K562 (cell line): ENCODE results near the gene HOXA11. TPM values are rescaled to one million over a fixed set of nuclear protein-coding genes. Genes with fewer than 3 reads are reported as not detected.
A peak's percentile ranks its signal among the peaks of the same experiment; 100 is the strongest.

Experiments used
- ATAC-seq: fragments of 200-7000 bp; cut with Tn5 transposase; 3 replicates; pipeline ENCODE4 v1.9.1; 2020; ENCODE audit warnings: moderate library complexity
- BruUV-seq: library from RNA; stranded (reverse); fragments of 400-500 nt; replicated peaks from 2 replicates; lab custom pipeline; 2021; lab: Mats Ljungman, UMichigan
- CTCF ChIA-PET: fragments of 300-600 bp; formaldehyde crosslinking; extraction: SDS; loops from one replicate; lab custom pipeline; 2021; ENCODE audit warnings: low intra/inter-chr PET ratio; lab: Yijun Ruan, JAX
- POLR2A ChIA-PET: fragments of 300-600, 350-650 bp; sonication (Branson Sonifier 250); formaldehyde crosslinking; extraction: SDS; loops from one replicate; lab custom pipeline; 2021; ENCODE audit warnings: antibody characterized with exemption, inconsistent platforms; lab: Yijun Ruan, JAX
- DNase-seq, 4 experiments: peaks; one replicate each; pipeline versions ENCODE4 v3.0.0 to v3.0.0-alpha.2; 2011 to 2018; ENCODE audit warnings: low spot score in 3 of 4, mixed read lengths in 3 of 4; ENCODE audit errors: extremely low read depth in 1 of 4
- FAIRE-seq: peaks from 2 replicates; lab custom pipeline; 2011; peaks lifted over from hg19 to GRCh38; lab: Jason Lieb, UNC
- H2AFZ ChIP-seq: 2 replicates; pipeline ENCODE4 v1.6.0; 2011; ENCODE audit warnings: low read depth, low read length, control low read depth, inconsistent platforms
- H3K27ac ChIP-seq: fragments of 200-600 bp; 3 replicates; pipeline ENCODE4 v1.8.0; 2011; ENCODE audit warnings: low read depth, mild to moderate bottlenecking, control low read depth, inconsistent platforms, low read length, moderate library complexity, mixed read lengths; ENCODE audit errors: extremely low read depth
- H3K27me3 ChIP-seq, 2 experiments: fragments of 300-600 bp in 1 of 2; 2 replicates in 1 of 2; 3 replicates in 1 of 2; pipeline versions ENCODE4 v1.6.0 to v1.8.0; 2011; ENCODE audit warnings: inconsistent platforms in 2 of 2, low read length in 2 of 2, mild to moderate bottlenecking in 1 of 2, mixed read lengths in 1 of 2, moderate library complexity in 1 of 2; ENCODE audit not compliant: control insufficient read depth in 2 of 2, insufficient read depth in 2 of 2
- H3K36me3 ChIP-seq: fragments of 300-600 bp; 3 replicates; pipeline ENCODE4 v1.8.0; 2011; ENCODE audit warnings: mild to moderate bottlenecking, low read length, inconsistent platforms; ENCODE audit not compliant: control insufficient read depth, insufficient read depth
- H3K4me1 ChIP-seq, 2 experiments: fragments of 200-600 bp in 1 of 2; replicated peaks in 1 of 2; 2 replicates in 1 of 2; 3 replicates in 1 of 2; pipeline versions ENCODE4 v1.5.1 to v1.8.0; 2011; ENCODE audit warnings: inconsistent platforms in 2 of 2, low read length in 2 of 2, mild to moderate bottlenecking in 1 of 2, mixed read lengths in 1 of 2, moderate library complexity in 1 of 2; ENCODE audit not compliant: control insufficient read depth in 2 of 2, insufficient read depth in 2 of 2
- H3K4me2 ChIP-seq: 2 replicates; pipeline ENCODE4 v1.6.1; 2011; ENCODE audit warnings: low read length, control low read depth, inconsistent platforms, mixed read lengths; ENCODE audit not compliant: insufficient read depth
- H3K4me3 ChIP-seq: fragments of 200-600 bp; sonication (generic), shearing (Covaris generic); 2 replicates; pipeline ENCODE4 v1.5.1; 2016; ENCODE audit warnings: control low read depth, inconsistent platforms
- H3K79me2 ChIP-seq: fragments of 200-600 bp; 3 replicates; pipeline ENCODE4 v1.8.0; 2011; ENCODE audit warnings: low read length, inconsistent platforms; ENCODE audit not compliant: control insufficient read depth, insufficient read depth
- H3K9ac ChIP-seq, 2 experiments: 2 replicates each; pipeline versions ENCODE4 v1.6.0 to v1.6.1; 2011; ENCODE audit warnings: low read depth in 2 of 2, low read length in 2 of 2, control low read depth in 1 of 2, inconsistent platforms in 1 of 2, mild to moderate bottlenecking in 1 of 2, mixed read lengths in 1 of 2; ENCODE audit not compliant: insufficient read depth in 1 of 2
- H3K9me1 ChIP-seq: one replicate; pipeline ENCODE4 v1.6.0; 2011; ENCODE audit warnings: inconsistent platforms, mild to moderate bottlenecking, low read length, moderate library complexity; ENCODE audit not compliant: control insufficient read depth, insufficient read depth
- H3K9me3 ChIP-seq: replicated peaks from 2 replicates; pipeline ENCODE4 v1.5.1; 2011; ENCODE audit warnings: low read depth, low read length, inconsistent platforms; ENCODE audit not compliant: control insufficient read depth, insufficient read depth
- H4K20me1 ChIP-seq: replicated peaks from 2 replicates; pipeline ENCODE4 v1.6.1; 2011; ENCODE audit warnings: low read length, inconsistent platforms, mixed read lengths; ENCODE audit not compliant: control insufficient read depth, insufficient read depth
- ARID2 ChIP-seq: fragments of 450-650 bp; IDR thresholded peaks from 2 replicates; pipeline ENCODE4 v1.6.1; 2017; ENCODE audit warnings: antibody characterized with exemption, mild to moderate bottlenecking
- CC2D1A ChIP-seq: fragments of 450-650 bp; IDR thresholded peaks from 2 replicates; pipeline ENCODE4 v1.6.1; 2017; ENCODE audit warnings: mild to moderate bottlenecking
- CTCF ChIP-seq, 3 experiments: IDR thresholded peaks in 2 of 3; conservative IDR thresholded peaks in 1 of 3; 2 replicates each; pipeline ENCODE4 v1.5.1; 2011 to 2012; ENCODE audit warnings: low read length in 3 of 3, mild to moderate bottlenecking in 3 of 3, control low read depth in 2 of 3, improper control_type of control experiment in 1 of 3, inconsistent platforms in 1 of 3, low read depth in 1 of 3, mixed read lengths in 1 of 3, moderate library complexity in 1 of 3; ENCODE audit not compliant: insufficient read depth in 2 of 3
- DDX20 ChIP-seq: fragments of 450-650 bp; IDR thresholded peaks from 2 replicates; pipeline ENCODE4 v1.6.1; 2016; ENCODE audit warnings: missing genetic modification characterization, low read depth, mild to moderate bottlenecking, missing compliant biosample characterization, moderate library complexity
- DEAF1 ChIP-seq: fragments of 450-650 bp; formaldehyde crosslinking; IDR thresholded peaks from 2 replicates; pipeline ENCODE4 v1.4.0; 2020; ENCODE audit warnings: mild to moderate bottlenecking, moderate library complexity
- E2F1 ChIP-seq: sonication (generic); formaldehyde crosslinking; IDR thresholded peaks from 2 replicates; pipeline ENCODE4 v1.8.1; 2023; ENCODE audit warnings: mild to moderate bottlenecking, missing genetic modification reagents, moderate library complexity
- RB1 ChIP-seq: fragments of 450-650 bp; IDR thresholded peaks from 2 replicates; pipeline ENCODE4 v1.6.1; 2017; ENCODE audit warnings: low read depth, mild to moderate bottlenecking
- ZNF354B ChIP-seq: fragments of 250-450 bp; sonication (Bioruptor Pico); IDR thresholded peaks from 2 replicates; pipeline ENCODE4 v1.4.0; 2020
- ZNF384 ChIP-seq: IDR thresholded peaks from 2 replicates; pipeline ENCODE4 v1.6.1; 2012; ENCODE audit warnings: low read depth, low read length, improper control_type of control experiment
- WGBS: fragments of 100-300 bp; shearing (Covaris generic); methylation state at CpG from one replicate; pipeline ENCODE4 v1.1.6; 2016; ENCODE audit warnings: low coverage, mixed read lengths; ENCODE audit not compliant: insufficient coverage; ENCODE audit errors: missing lambda C conversion rate; 5-methylcytosine and 5-hydroxymethylcytosine counted together
- in situ Hi-C: fragments of 300-500 bp; cut with MboI; formaldehyde crosslinking; loops from 4 replicates; pipeline ENCODE4 v1.15.0; 2018; ENCODE audit warnings: inconsistent platforms, mixed read lengths
- intact Hi-C: fragments of 100-400 bp; cut with micrococcal nuclease; formaldehyde crosslinking; loops from 2 replicates; pipeline ENCODE4 v1.14.2; 2022
- polyA plus RNA-seq, 8 experiments: library from polyadenylated mRNA; depleted of rRNA in 4 of 8; stranded (reverse) in 5 of 8; unstranded in 3 of 8; fragments of >200 nt; fragmentation: Nextera tagmentation in 2 of 8; fragmentation: Illumina TruSeq in 1 of 8; extraction: Ambion mirVana in 2 of 8; extraction: Trizol in 1 of 8; gene quantifications; 2 replicates each; pipeline versions ENCODE4 v1.2.1 to v1.2.3, GENCODE V29; 2011 to 2014; ENCODE audit warnings: inconsistent platforms in 1 of 8, missing spikeins in 1 of 8
- total RNA-seq, 7 experiments: library from RNA; depleted of rRNA in 6 of 7; stranded (reverse); fragments of >200 nt in 6 of 7; fragmentation: Illumina TruSeq in 2 of 7; extraction: Trizol in 2 of 7; gene quantifications; 2 replicates each; pipeline versions ENCODE4 v1.2.1 to v1.2.3, GENCODE V29; 2011 to 2021; ENCODE audit warnings: low replicate concordance in 1 of 7
- TF ChIP-seq, protein P1 (sequence below), 3 experiments: fragments of 200-800 bp in 1 of 3; sonication (Bioruptor generic) in 1 of 3; sonication (generic) in 1 of 3; formaldehyde crosslinking in 1 of 3; IDR thresholded peaks; 2 replicates each; pipeline versions ENCODE4 v1.6.1 to v1.8.0; 2016 to 2022; ENCODE audit warnings: mild to moderate bottlenecking in 2 of 3, missing compliant biosample characterization in 2 of 3, missing genetic modification characterization in 2 of 3, missing genetic modification reagents in 1 of 3
- TF ChIP-seq, protein P2 (sequence below), 2 experiments: IDR thresholded peaks in 1 of 2; conservative IDR thresholded peaks in 1 of 2; 2 replicates each; pipeline ENCODE4 v1.6.1; 2016; ENCODE audit warnings: low read depth in 2 of 2, mild to moderate bottlenecking in 1 of 2, missing compliant biosample characterization in 1 of 2, missing genetic modification characterization in 1 of 2, moderate library complexity in 1 of 2

The HOXA11 gene
- total and polyA plus RNA-seq, 9 of the 15 experiments (the other 6 are each of a cell fraction or from before 2014, with no cell fraction given) = not detected

DNA sequence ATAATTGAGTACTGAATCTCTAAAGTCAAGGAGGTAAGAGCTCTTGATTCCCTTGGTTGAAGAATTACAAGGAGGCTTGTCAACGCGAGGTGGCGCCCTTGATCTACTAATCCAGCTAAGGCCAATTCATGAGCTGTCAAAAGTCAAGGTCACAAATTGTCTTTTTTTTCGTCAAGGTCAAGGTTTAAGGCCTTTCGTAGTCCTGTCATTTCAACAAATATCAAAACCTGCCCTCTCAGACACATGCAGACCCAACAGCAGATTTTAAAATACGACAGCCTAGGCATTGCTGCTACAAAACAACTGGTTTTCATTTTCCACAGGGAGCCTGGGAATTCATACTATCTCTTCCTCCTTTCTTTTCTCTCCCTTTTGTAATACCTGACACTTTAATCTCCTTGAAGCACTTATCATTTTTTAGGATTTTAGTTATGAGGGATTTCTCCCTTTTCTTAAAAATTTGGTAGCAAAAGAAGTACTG, 11.3 kb upstream of the HOXA11 start:
- Histone ChIP-seq H3K4me1 (peaks cover 0 to 20% of the 10 kb centered on the region in 2 experiments; a peak in 1 of 5 replicates), H2AFZ (no peak overlapping the region), H3K79me2 (no peaks in the 10 kb centered on the region), H3K4me2 (no peak overlapping the region), H3K27me3 (peaks cover 23 to 49% of the 10 kb centered on the region in 2 experiments), H3K9me1 (no peaks in the 10 kb centered on the region), H4K20me1 (no peaks in the 10 kb centered on the region), H3K9me3 (no peaks in the 10 kb centered on the region), H3K9ac (no peak overlapping the region), H3K27ac (no peak overlapping the region), H3K4me3 (no peak overlapping the region), H3K36me3 (no peaks in the 10 kb centered on the region)
- FAIRE-seq = peak; percentile 97
- WGBS = under 1% methylated on average over 6 of the region's 6 CpGs
- ATAC-seq = peak; percentile 73
- no TSS peak for BruUV-seq
- intact Hi-C loops = loop anchor here (1.0 to 5.0 kb wide), 5 partner anchors 381 to 896 kb away; no protein-coding TSS in a partner anchor
- DNase-seq = peak; percentile 65 to 77 (median 70)
- POLR2A ChIA-PET = interaction anchor here (0.7 kb wide), 1 partner anchor 9 kb away, joined by 6 read pairs; no protein-coding TSS in a partner anchor
- in situ Hi-C loops = no loop called here
- CTCF ChIA-PET = interaction anchor here (0.5 to 2.8 kb wide), 7 partner anchors 380 to 824 kb away, joined by 3 to 25 read pairs (median 4); no protein-coding TSS in a partner anchor
- TF ChIP-seq DEAF1 (CRISPR knock-in tag) (peak; percentile 77; the same call in 1 of the 2 replicates), ZNF384 (0 out of 2 replicates have a peak, but pooled peaks have one; percentile 41), E2F1 (CRISPR knock-in tag) (no peak), ZNF354B (CRISPR knock-in tag) (no peak), CTCF (IDR thresholded peaks at IDR 0.05 in 2 of 3, conservative IDR thresholded peaks at IDR 0.05 in 1 of 3; ENCODE audit: insufficient read depth in 2 of 3, low read depth in 1 of 3, low read length in 3 of 3) (peak; percentile 66 to 84 (median 76)), ARID2 (peak; percentile 81), CC2D1A (peak; percentile 59; the same call in 1 of the 2 replicates), DDX20 (tag) (no peak), RB1 (peak; percentile 32; the same call in 1 of the 2 replicates)
- TF ChIP-seq, protein P1, sequence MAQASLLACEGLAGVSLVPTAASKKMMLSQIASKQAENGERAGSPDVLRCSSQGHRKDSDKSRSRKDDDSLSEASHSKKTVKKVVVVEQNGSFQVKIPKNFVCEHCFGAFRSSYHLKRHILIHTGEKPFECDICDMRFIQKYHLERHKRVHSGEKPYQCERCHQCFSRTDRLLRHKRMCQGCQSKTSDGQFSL (CRISPR knock-in tag; IDR thresholded peaks at IDR 0.05) = no peak
- TF ChIP-seq, protein P1 (tag; IDR thresholded peaks at IDR 0.05) = no peak
- TF ChIP-seq, protein P2, sequence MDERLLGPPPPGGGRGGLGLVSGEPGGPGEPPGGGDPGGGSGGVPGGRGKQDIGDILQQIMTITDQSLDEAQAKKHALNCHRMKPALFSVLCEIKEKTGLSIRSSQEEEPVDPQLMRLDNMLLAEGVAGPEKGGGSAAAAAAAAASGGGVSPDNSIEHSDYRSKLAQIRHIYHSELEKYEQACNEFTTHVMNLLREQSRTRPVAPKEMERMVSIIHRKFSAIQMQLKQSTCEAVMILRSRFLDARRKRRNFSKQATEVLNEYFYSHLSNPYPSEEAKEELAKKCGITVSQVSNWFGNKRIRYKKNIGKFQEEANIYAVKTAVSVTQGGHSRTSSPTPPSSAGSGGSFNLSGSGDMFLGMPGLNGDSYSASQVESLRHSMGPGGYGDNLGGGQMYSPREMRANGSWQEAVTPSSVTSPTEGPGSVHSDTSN (CRISPR knock-in tag; IDR thresholded peaks at IDR 0.05; ENCODE audit: low read depth) = no peak
- TF ChIP-seq, protein P2 (tag; conservative IDR thresholded peaks at IDR 0.05; ENCODE audit: low read depth) = peak; percentile 61
